ENCODE results near the gene OLFML1. TPM values are rescaled to one million over a fixed set of nuclear protein-coding genes. Genes with fewer than 3 reads are reported as not detected.

Gene OLFML1
- total RNA-seq, 1 donor from 2014 or later: not detected

DNA sequence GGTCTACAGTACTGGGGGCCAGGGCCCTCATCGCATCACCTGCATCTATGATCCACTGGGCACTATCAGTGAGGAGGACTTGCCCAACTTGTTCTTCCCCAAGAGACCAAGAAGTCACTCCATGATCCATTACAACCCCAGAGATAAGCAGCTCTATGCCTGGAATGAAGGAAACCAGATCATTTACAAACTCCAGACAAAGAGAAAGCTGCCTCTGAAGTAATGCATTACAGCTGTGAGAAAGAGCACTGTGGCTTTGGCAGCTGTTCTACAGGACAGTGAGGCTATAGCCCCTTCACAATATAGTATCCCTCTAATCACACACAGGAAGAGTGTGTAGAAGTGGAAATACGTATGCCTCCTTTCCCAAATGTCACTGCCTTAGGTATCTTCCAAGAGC is 24.7 kb downstream of the OLFML1 start:
- no peak for TF ChIP-seq CTCF (IDR thresholded peaks at IDR 0.05)
- no peaks in the 10 kb centered on the region for H3K27me3 Mint-ChIP-seq
- ChIA-PET CTCF (interaction anchor here (1.3 kb wide), 1 partner anchor 147 kb away, joined by 4 read pairs; no protein-coding TSS in a partner anchor), POLR2A (interaction anchor here (4.5 to 5.4 kb wide), 3 partner anchors 9 to 13 kb away, joined by 28 to 91 read pairs (median 66); no protein-coding TSS in a partner anchor)
- DNase-seq (no peak), ATAC-seq (ENCODE audit: low read depth) (no peak)
- intact Hi-C loops (cut with micrococcal nuclease): loop anchor here (5.0 to 10.0 kb wide), 7 partner anchors 97 to 1885 kb away; partner anchors contain the start of genes EIF3F, OR2D3, TAF10 and TRIM3
- H3K36me3 Mint-ChIP-seq (ENCODE audit: low read depth): peaks cover 4% of the 10 kb centered on the region
- peaks cover 61% of the 10 kb centered on the region for H3K4me1 Mint-ChIP-seq
- no peaks in the 10 kb centered on the region for H3K9me3 Mint-ChIP-seq
- H3K4me3 Mint-ChIP-seq: no peak overlapping the region
- H3K27ac Mint-ChIP-seq: no peak overlapping the region

- intact Hi-C loops (cut with micrococcal nuclease): loop anchor here (5.0 to 10.0 kb wide), 7 partner anchors 96 to 1887 kb away; partner anchors contain the start of genes EIF3F, OR2D3, TAF10 and TRIM3
- Mint-ChIP-seq H3K9me3 (no peaks in the 10 kb centered on the region), H3K4me1 (peaks cover 53% of the 10 kb centered on the region), H3K27ac (peak overlapping the region; percentile 97), H3K36me3 (ENCODE audit: low read depth) (peaks cover 4% of the 10 kb centered on the region), H3K27me3 (no peaks in the 10 kb centered on the region), H3K4me3 (peak overlapping the region; percentile 58)
- no peak for ATAC-seq (ENCODE audit: low read depth)
- TF ChIP-seq CTCF (IDR thresholded peaks at IDR 0.05): no peak
- no peak for DNase-seq
- ChIA-PET POLR2A (interaction anchor here (1.1 to 5.4 kb wide), 6 partner anchors 10 to 38 kb away, joined by 3 to 91 read pairs (median 22); no protein-coding TSS in a partner anchor), CTCF (interaction anchor here (1.0 to 2.5 kb wide), 4 partner anchors 9 to 146 kb away, joined by 3 to 20 read pairs (median 4); no protein-coding TSS in a partner anchor)
These were observed 26.1 kb downstream of the OLFML1 start for GRCh38 chr11:7511401-7511800.

GRCh38 chr11:7512525-7513233 is 27.4 kb downstream of the OLFML1 start:
- Mint-ChIP-seq H3K4me1 (peaks cover 47% of the 10 kb centered on the region), H3K27ac (peak overlapping the region; percentile 97), H3K27me3 (no peaks in the 10 kb centered on the region), H3K9me3 (no peaks in the 10 kb centered on the region), H3K4me3 (peak overlapping the region; percentile 92), H3K36me3 (ENCODE audit: low read depth) (peaks cover 4% of the 10 kb centered on the region)
- DNase-seq (peak; percentile 63), ATAC-seq (ENCODE audit: low read depth) (peak; percentile 68)
- CTCF ChIA-PET: interaction anchor here (0.8 to 3.8 kb wide), 16 partner anchors 8 to 182 kb away, joined by 3 to 23 read pairs (median 5); no protein-coding TSS in a partner anchor
- intact Hi-C loops (cut with micrococcal nuclease): loop anchor here (1.0 to 10.0 kb wide), 18 partner anchors 9 to 1888 kb away; partner anchors contain the start of genes EIF3F, OR2D3, TAF10 and TRIM3
- POLR2A ChIA-PET: interaction anchor here (0.9 to 5.4 kb wide), 24 partner anchors 8 to 160 kb away, joined by 3 to 91 read pairs (median 4); partner anchors contain the start of gene CYB5R2
- no peak for TF ChIP-seq CTCF (IDR thresholded peaks at IDR 0.05)

GRCh38 chr11:7513234-7514098 is 28.2 kb downstream of the OLFML1 start, which contains the start of gene PPFIBP2:
Gene PPFIBP2, plus strand, starts transcription at chr11:7513999. Its CDS starts 35,477 bp downstream, at chr11:7549476.
- Mint-ChIP-seq H3K27ac (peak within 1 kb of the TSS; percentile 97), H3K4me1 (peaks cover 47% of the 10 kb centered on the region), H3K4me3 (peak within 1 kb of the TSS; percentile 92), H3K27me3 (no peaks in the 10 kb centered on the region), H3K9me3 (no peaks in the 10 kb centered on the region), H3K36me3 (ENCODE audit: low read depth) (peaks cover 4% of the 10 kb centered on the region)
- no peak for TF ChIP-seq CTCF (IDR thresholded peaks at IDR 0.05)
- intact Hi-C loops (cut with micrococcal nuclease): loop anchor here (1.0 to 10.0 kb wide), 14 partner anchors 8 to 1889 kb away; partner anchors contain the start of genes EIF3F, OR2D3, TAF10 and TRIM3
- ATAC-seq (ENCODE audit: low read depth) (peak; percentile 69), DNase-seq (peak; percentile 94)
- ChIA-PET POLR2A (interaction anchor here (0.6 to 5.4 kb wide), 26 partner anchors 8 to 159 kb away, joined by 3 to 91 read pairs (median 4); partner anchors contain the start of gene CYB5R2), CTCF (interaction anchor here (0.7 to 3.8 kb wide), 15 partner anchors 7 to 181 kb away, joined by 3 to 23 read pairs (median 5); no protein-coding TSS in a partner anchor)
